Retina (tissue), 1 donor: ENCODE data around the gene SART3.
"Not testable (repeated sequence)": the region's sequence is repeated elsewhere in the genome, so short reads cannot be mapped to it uniquely, and the experiment has no call there.

ENCODE experiments used
- DNase-seq: peaks from one replicate; pipeline ENCODE4 v3.0.0-alpha.2; 2016

The SART3 gene

GRCh38 chr12:108562348-108563135 is 1.6 kb upstream of the SART3 start, which contains the start of gene ISCU:
ISCU (plus strand) TSS chr12:108562596; CDS start chr12:108562623, 27 bp downstream.
- DNase-seq, result peak; percentile 98

- no peak for DNase-seq
These were observed 927 bp upstream of the SART3 start for GRCh38 chr12:108561852-108562347.

- DNase-seq, result no peak
These were observed 652 bp downstream of the SART3 start for GRCh38 chr12:108560321-108560721.

- DNase-seq, result no peak
These were observed 1.2 kb downstream of the SART3 start for GRCh38 chr12:108559748-108560147.

GRCh38 chr12:108559007-108559655 is 1.8 kb downstream of the SART3 start:
- no peak for DNase-seq

- not testable (repeated sequence) for DNase-seq
These were observed 5.6 kb downstream of the SART3 start for GRCh38 chr12:108555383-108555782.

- no peak for DNase-seq
These were observed 7.2 kb downstream of the SART3 start for GRCh38 chr12:108553799-108554198.

- no peak for DNase-seq
These were observed 9.4 kb downstream of the SART3 start for GRCh38 chr12:108551535-108551934.

- DNase-seq, result no peak
These were observed 11.9 kb downstream of the SART3 start for GRCh38 chr12:108548954-108549521.

- DNase-seq, result no peak
These were observed 13.3 kb downstream of the SART3 start for GRCh38 chr12:108547686-108548085.

GRCh38 chr12:108543652-108544051 is 17.3 kb downstream of the SART3 start:
- no peak for DNase-seq

GRCh38 chr12:108542320-108542719 is 18.7 kb downstream of the SART3 start:
- no peak for DNase-seq

- DNase-seq, result no peak
These were observed 22.3 kb downstream of the SART3 start for GRCh38 chr12:108538616-108539195.

- no peak for DNase-seq
These were observed 22.8 kb downstream of the SART3 start for GRCh38 chr12:108538146-108538545.

GRCh38 chr12:108531929-108532848 is 28.8 kb downstream of the SART3 start:
- DNase-seq, result no peak

- DNase-seq, result no peak
These were observed 30.8 kb downstream of the SART3 start for GRCh38 chr12:108530161-108530560.

- DNase-seq, result no peak
These were observed 33.8 kb downstream of the SART3 start for GRCh38 chr12:108527166-108527496.

- peak; percentile 33 for DNase-seq
These were observed 34.3 kb downstream of the SART3 start for GRCh38 chr12:108526482-108527165.

- DNase-seq, result no peak
These were observed 35.3 kb downstream of the SART3 start for GRCh38 chr12:108525681-108526080.

GRCh38 chr12:108523365-108523764 is 37.6 kb downstream of the SART3 start:
- DNase-seq, result no peak

GRCh38 chr12:108519558-108519957 is 41.4 kb downstream of the SART3 start:
- DNase-seq, result no peak
